GM21423 (cell line): ENCODE results near the gene SEZ6L2.
"Not testable (repeated sequence)": the region's sequence is repeated elsewhere in the genome, so short reads cannot be mapped to it uniquely, and the experiment has no call there.

Experiments
- ATAC-seq: cut with Tn5 transposase; IDR thresholded peaks from one replicate; pipeline ENCODE4 v1.9.1; 2021; ENCODE audit warnings: mild to moderate bottlenecking, moderate library complexity; ENCODE audit not compliant: unreplicated experiment

Gene SEZ6L2

GRCh38 chr16:29899516-29900101 is at the start of gene SEZ6L2:
TSS of gene SEZ6L2 (minus strand) at chr16:29899550. CDS start at chr16:29899019, 531 bp downstream.
- no peak for ATAC-seq

- ATAC-seq: no peak
Observed at GRCh38 chr16:29947897-29948296, 48.5 kb upstream of the SEZ6L2 start.

- no peak for ATAC-seq
Observed at GRCh38 chr16:29943846-29944799, 44.8 kb upstream of the SEZ6L2 start.

- no peak for ATAC-seq
Observed at GRCh38 chr16:29940656-29941055, 41.3 kb upstream of the SEZ6L2 start.

- not testable (repeated sequence) for ATAC-seq
Observed at GRCh38 chr16:29931750-29932149, 32.4 kb upstream of the SEZ6L2 start.

- no peak for ATAC-seq
Observed at GRCh38 chr16:29927070-29927905, 27.9 kb upstream of the SEZ6L2 start.

GRCh38 chr16:29926711-29927052 is 27.3 kb upstream of the SEZ6L2 start:
- no peak for ATAC-seq

GRCh38 chr16:29925781-29926710 is 26.7 kb upstream of the SEZ6L2 start, which contains the start of gene KCTD13:
TSS of gene KCTD13 (minus strand) at chr16:29926226. CDS start at chr16:29926033, 193 bp downstream.
- peak; percentile 90 for ATAC-seq

GRCh38 chr16:29925105-29925756 is 25.9 kb upstream of the SEZ6L2 start:
- ATAC-seq: no peak

GRCh38 chr16:29922986-29923501 is 23.7 kb upstream of the SEZ6L2 start:
- ATAC-seq: no peak

- no peak for ATAC-seq
Observed at GRCh38 chr16:29922326-29922725, 23.0 kb upstream of the SEZ6L2 start.

GRCh38 chr16:29921034-29921385 is 21.7 kb upstream of the SEZ6L2 start:
- ATAC-seq: no peak

- no peak for ATAC-seq
Observed at GRCh38 chr16:29920288-29921033, 21.1 kb upstream of the SEZ6L2 start.

- no peak for ATAC-seq
Observed at GRCh38 chr16:29916979-29917378, 17.6 kb upstream of the SEZ6L2 start.

GRCh38 chr16:29915590-29916247 is 16.4 kb upstream of the SEZ6L2 start:
- no peak for ATAC-seq

- ATAC-seq: no peak
Observed at GRCh38 chr16:29913514-29913913, 14.2 kb upstream of the SEZ6L2 start.

- ATAC-seq: no peak
Observed at GRCh38 chr16:29912087-29912486, 12.7 kb upstream of the SEZ6L2 start.

GRCh38 chr16:29911676-29912010 is 12.3 kb upstream of the SEZ6L2 start:
- no peak for ATAC-seq
